ENCODE results near the gene CCNB1IP1.
"Not testable (repeated sequence)": the region's sequence is repeated elsewhere in the genome, so short reads cannot be mapped to it uniquely, and the experiment has no call there.

CCNB1IP1 gene

GRCh38 chr14:20305265-20306078 is 27.6 kb downstream of the CCNB1IP1 start, which contains the start of gene TTC5:
TSS of gene TTC5 (minus strand) at chr14:20305951. CDS start at chr14:20305937, 14 bp downstream.
- H3K27ac Mint-ChIP-seq: peak within 1 kb of the TSS; percentile 79 to 92
- peak within 1 kb of the TSS; percentile 82 to 93 for H3K4me3 Mint-ChIP-seq
- peaks cover 15% of the 10 kb centered on the region for H3K4me1 Mint-ChIP-seq
- no peaks in the 10 kb centered on the region for H3K9me3 Mint-ChIP-seq
- DNase-seq (peak; percentile 87 to 88), ATAC-seq (peak; percentile 97)
- no peaks in the 10 kb centered on the region for H3K27me3 Mint-ChIP-seq

DNA sequence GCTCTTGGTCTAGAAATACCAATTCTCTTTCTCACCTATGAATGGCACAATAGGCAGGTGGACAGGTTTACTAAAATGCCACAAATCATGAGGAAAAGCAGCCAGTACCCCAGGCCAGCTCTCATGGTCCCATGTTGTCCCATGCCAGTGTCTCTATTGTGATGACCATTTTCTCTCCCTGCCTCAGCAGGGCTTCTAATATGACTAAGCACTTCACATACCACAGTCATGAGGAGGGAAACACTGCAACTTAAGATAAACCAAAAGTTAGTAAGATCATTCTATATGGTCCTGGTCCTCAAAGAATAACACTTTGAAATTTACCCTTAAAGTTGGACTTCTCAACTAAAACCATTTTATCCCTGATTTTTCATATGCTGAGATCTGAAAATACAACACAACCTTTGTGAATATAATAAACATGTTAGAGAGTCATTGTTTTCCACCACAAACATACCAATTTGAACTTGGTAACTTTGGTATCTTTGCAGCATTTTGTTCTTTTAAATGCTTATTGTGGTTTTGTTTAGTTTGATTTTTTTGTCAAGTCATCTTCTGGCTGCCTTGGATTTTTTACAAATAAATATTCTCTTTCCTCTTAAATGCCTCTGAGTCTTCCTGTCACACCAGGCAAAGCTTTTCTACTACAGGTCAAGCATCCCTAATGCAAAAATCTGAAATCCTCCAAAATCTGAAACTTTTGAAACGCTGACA is 30.9 kb downstream of the CCNB1IP1 start:
- DNase-seq: no peak
- Mint-ChIP-seq H3K27me3 (no peaks in the 10 kb centered on the region), H3K4me1 (peaks cover 15% of the 10 kb centered on the region), H3K27ac (no peak overlapping the region), H3K4me3 (no peak overlapping the region), H3K9me3 (no peaks in the 10 kb centered on the region)
- peak; percentile 52 for ATAC-seq

- H3K27me3 Mint-ChIP-seq: no peaks in the 10 kb centered on the region
- no peaks in the 10 kb centered on the region for H3K9me3 Mint-ChIP-seq
- H3K4me3 Mint-ChIP-seq: no peak overlapping the region
- no peak overlapping the region for H3K27ac Mint-ChIP-seq
- DNase-seq (peak in 1 of 2 donors; percentile 28), ATAC-seq (peak; percentile 85)
- H3K4me1 Mint-ChIP-seq: peaks cover 14% of the 10 kb centered on the region
Observed at GRCh38 chr14:20295067-20295466, 38.0 kb downstream of the CCNB1IP1 start.

DNA sequence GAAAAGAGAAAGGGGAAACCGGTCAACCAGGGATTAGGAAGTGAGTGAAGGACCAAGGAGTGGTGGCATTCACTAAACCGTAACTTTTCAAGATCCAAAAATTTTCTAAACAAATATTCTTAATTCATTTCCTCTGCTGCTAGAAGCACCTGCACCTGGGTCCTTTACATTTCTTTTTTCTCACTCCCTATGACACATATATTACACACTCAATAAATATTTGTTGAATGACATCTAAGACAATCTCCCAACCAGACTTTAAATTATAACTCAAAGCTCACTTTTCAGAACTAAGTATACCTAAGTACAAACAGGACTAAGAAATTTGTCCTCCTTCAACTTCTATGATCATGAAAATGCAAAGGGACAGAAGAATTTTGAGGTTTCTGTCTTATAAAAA is 38.4 kb downstream of the CCNB1IP1 start:
- no peak overlapping the region for H3K4me3 Mint-ChIP-seq
- no peak for DNase-seq
- H3K27me3 Mint-ChIP-seq: no peaks in the 10 kb centered on the region
- H3K4me1 Mint-ChIP-seq: peaks cover 14% of the 10 kb centered on the region
- no peak for ATAC-seq
- H3K27ac Mint-ChIP-seq: no peak overlapping the region
- no peaks in the 10 kb centered on the region for H3K9me3 Mint-ChIP-seq

GRCh38 chr14:20281998-20282397 is 51.1 kb downstream of the CCNB1IP1 start:
- not testable (repeated sequence) for H3K27ac Mint-ChIP-seq, ATAC-seq, H3K4me3 Mint-ChIP-seq

DNA sequence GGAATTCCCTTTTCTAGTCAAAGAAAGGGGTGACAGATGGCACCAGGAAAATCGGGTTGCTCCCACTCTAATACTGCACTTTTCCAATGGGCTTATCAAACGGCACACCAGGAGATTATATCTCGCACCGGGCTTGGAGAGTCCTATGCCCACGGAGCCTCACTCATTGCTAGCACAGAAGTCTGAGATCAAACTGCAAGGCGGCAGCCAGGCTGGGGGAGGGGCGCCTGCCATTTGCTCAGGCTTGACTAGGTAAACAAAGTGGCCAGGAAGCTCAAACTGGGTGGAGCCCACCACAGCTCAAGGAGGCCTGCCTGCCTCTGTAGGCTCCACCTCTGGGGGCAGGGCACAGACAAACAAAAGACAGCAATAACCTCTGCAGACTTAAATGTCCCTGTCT is 52.8 kb downstream of the CCNB1IP1 start:
- Mint-ChIP-seq H3K4me1 (peaks cover 17% of the 10 kb centered on the region), H3K9me3 (peaks cover 24 to 48% of the 10 kb centered on the region in 2 donors)
- H3K27ac Mint-ChIP-seq, ATAC-seq, H3K27me3 Mint-ChIP-seq, DNase-seq, H3K4me3 Mint-ChIP-seq: not testable (repeated sequence)

More at GRCh38 chr14:20281998-20282397, 51.1 kb downstream of the CCNB1IP1 start:
- Mint-ChIP-seq H3K4me1 (peaks cover 17% of the 10 kb centered on the region), H3K9me3 (peaks cover 24 to 42% of the 10 kb centered on the region in 2 donors)
- H3K27me3 Mint-ChIP-seq, DNase-seq: not testable (repeated sequence)

- no peak for ATAC-seq
- H3K9me3 Mint-ChIP-seq: peaks cover 24 to 65% of the 10 kb centered on the region in 2 donors
- H3K4me3 Mint-ChIP-seq: no peak overlapping the region
- H3K27ac Mint-ChIP-seq: peak overlapping the region in 1 of 2 donors; percentile 77
- H3K4me1 Mint-ChIP-seq: peaks cover 17% of the 10 kb centered on the region
- H3K27me3 Mint-ChIP-seq: no peaks in the 10 kb centered on the region
- no peak for DNase-seq
Observed at GRCh38 chr14:20278414-20278813, 54.7 kb downstream of the CCNB1IP1 start.

GRCh38 chr14:20277409-20277808 is 55.7 kb downstream of the CCNB1IP1 start:
- peaks cover 26 to 65% of the 10 kb centered on the region in 2 donors for H3K9me3 Mint-ChIP-seq
- no peak overlapping the region for H3K4me3 Mint-ChIP-seq
- no peaks in the 10 kb centered on the region for H3K27me3 Mint-ChIP-seq
- peaks cover 17% of the 10 kb centered on the region for H3K4me1 Mint-ChIP-seq
- H3K27ac Mint-ChIP-seq: no peak overlapping the region
- no peak for ATAC-seq
- no peak for DNase-seq

DNA sequence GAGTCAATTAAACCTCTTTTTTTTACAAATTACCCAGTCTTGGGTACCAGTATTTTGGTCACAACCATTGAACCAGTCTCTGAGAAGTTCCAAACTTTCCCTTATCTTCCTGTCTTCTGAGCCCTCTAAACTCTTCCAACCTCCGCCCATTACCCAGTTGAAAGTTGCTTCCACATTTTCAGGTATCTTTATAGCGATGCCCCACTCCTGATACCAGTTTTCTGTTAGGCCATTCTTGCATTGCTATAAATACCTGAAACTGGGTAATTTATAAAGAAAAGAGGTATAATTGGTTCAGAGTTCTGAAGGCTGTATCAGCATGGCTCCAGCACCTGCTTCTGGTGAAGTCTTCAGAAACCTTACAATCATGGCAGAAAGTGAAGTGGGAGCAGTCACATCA is 59.0 kb downstream of the CCNB1IP1 start:
- DNase-seq (no peak), ATAC-seq (no peak)
- no peak overlapping the region for H3K27ac Mint-ChIP-seq
- H3K4me3 Mint-ChIP-seq: no peak overlapping the region
- peaks cover 7% of the 10 kb centered on the region for H3K4me1 Mint-ChIP-seq
- H3K27me3 Mint-ChIP-seq: no peaks in the 10 kb centered on the region
- peaks cover 26 to 61% of the 10 kb centered on the region in 2 donors for H3K9me3 Mint-ChIP-seq

DNA sequence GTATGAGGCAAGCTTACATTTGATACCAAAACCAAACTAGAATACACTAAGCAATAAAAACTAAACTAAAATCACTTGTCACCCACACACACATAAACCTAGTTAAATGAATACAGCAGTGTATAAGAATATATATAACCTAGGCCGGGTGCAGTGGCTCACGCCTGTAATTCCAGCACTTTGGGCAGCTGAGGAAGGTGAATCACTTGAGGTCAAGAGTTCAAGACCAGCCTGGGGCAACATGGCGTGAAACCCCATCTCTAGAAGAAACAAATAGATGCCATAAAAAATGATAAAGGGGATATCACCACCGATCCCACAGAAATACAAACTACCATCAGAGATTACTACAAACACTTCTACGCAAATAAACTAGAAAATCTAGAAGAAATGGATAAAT is 68.7 kb downstream of the CCNB1IP1 start:
- H3K9me3 Mint-ChIP-seq, H3K27me3 Mint-ChIP-seq, ATAC-seq, H3K4me1 Mint-ChIP-seq, H3K4me3 Mint-ChIP-seq, DNase-seq, H3K27ac Mint-ChIP-seq: not testable (repeated sequence)

- DNase-seq (no peak), ATAC-seq (no peak)
- H3K27ac Mint-ChIP-seq: no peak overlapping the region
- H3K9me3 Mint-ChIP-seq: no peaks in the 10 kb centered on the region
- no peaks in the 10 kb centered on the region for H3K27me3 Mint-ChIP-seq
- no peak overlapping the region for H3K4me3 Mint-ChIP-seq
- H3K4me1 Mint-ChIP-seq: no peaks in the 10 kb centered on the region
Observed at GRCh38 chr14:20262642-20263128, 70.4 kb downstream of the CCNB1IP1 start.
